Mesothelial cell of epicardium (in vitro differentiated cells): ENCODE measurements around the gene IL1RAPL2. TPM values are rescaled to one million over a fixed set of nuclear protein-coding genes. Genes with fewer than 3 reads are reported as not detected.

ENCODE experiments used
- DNase-seq, 2 experiments: peaks; one replicate each; pipeline ENCODE4 v3.0.0; 2021; ENCODE audit warnings: low spot score in 2 of 2; ENCODE audit not compliant: unreplicated experiment in 2 of 2
- H3K27ac Mint-ChIP-seq: 2 replicates; pipeline ENCODE4 v1.8.0; 2021; ENCODE audit warnings: mixed read lengths
- H3K27me3 Mint-ChIP-seq: 2 replicates; pipeline ENCODE4 v1.8.0; 2021; ENCODE audit warnings: low read depth, mixed read lengths
- H3K36me3 Mint-ChIP-seq: 2 replicates; pipeline ENCODE4 v1.8.0; 2021; ENCODE audit warnings: mixed read lengths
- H3K4me1 Mint-ChIP-seq: 2 replicates; pipeline ENCODE4 v1.8.0; 2021; ENCODE audit warnings: mixed read lengths
- H3K4me3 Mint-ChIP-seq: 2 replicates; pipeline ENCODE4 v1.8.0; 2021; ENCODE audit warnings: mild to moderate bottlenecking, moderate library complexity, mixed read lengths
- H3K9me3 Mint-ChIP-seq: 2 replicates; pipeline ENCODE4 v1.8.0; 2021; ENCODE audit warnings: mixed read lengths
- total RNA-seq: library from RNA; stranded (reverse); gene quantifications from 3 replicates; pipeline ENCODE4 v1.2.1, GENCODE V29; 2021
- TF ChIP-seq, protein P1 (sequence below): fragments of 200-600 bp; sonication (generic); IDR thresholded peaks from one replicate; pipeline ENCODE4 v1.5.0; 2021; ENCODE audit warnings: antibody characterized with exemption; ENCODE audit not compliant: unreplicated experiment

Gene IL1RAPL2
- total RNA-seq, 1 donor from 2014 or later = 0.92 TPM

GRCh38 chrX:104852241-104852640, 286.2 kb downstream of the IL1RAPL2 start:
- H3K27me3 Mint-ChIP-seq = no peaks in the 10 kb centered on the region
- H3K4me3 Mint-ChIP-seq = no peak overlapping the region
- H3K9me3 Mint-ChIP-seq = peaks cover 9% of the 10 kb centered on the region
- no peaks in the 10 kb centered on the region for H3K36me3 Mint-ChIP-seq
- TF ChIP-seq, protein P1, sequence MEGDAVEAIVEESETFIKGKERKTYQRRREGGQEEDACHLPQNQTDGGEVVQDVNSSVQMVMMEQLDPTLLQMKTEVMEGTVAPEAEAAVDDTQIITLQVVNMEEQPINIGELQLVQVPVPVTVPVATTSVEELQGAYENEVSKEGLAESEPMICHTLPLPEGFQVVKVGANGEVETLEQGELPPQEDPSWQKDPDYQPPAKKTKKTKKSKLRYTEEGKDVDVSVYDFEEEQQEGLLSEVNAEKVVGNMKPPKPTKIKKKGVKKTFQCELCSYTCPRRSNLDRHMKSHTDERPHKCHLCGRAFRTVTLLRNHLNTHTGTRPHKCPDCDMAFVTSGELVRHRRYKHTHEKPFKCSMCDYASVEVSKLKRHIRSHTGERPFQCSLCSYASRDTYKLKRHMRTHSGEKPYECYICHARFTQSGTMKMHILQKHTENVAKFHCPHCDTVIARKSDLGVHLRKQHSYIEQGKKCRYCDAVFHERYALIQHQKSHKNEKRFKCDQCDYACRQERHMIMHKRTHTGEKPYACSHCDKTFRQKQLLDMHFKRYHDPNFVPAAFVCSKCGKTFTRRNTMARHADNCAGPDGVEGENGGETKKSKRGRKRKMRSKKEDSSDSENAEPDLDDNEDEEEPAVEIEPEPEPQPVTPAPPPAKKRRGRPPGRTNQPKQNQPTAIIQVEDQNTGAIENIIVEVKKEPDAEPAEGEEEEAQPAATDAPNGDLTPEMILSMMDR = no peak
- peak overlapping the region; percentile 84 for H3K27ac Mint-ChIP-seq
- H3K4me1 Mint-ChIP-seq = peaks cover 32% of the 10 kb centered on the region
- no peak for DNase-seq

DNA sequence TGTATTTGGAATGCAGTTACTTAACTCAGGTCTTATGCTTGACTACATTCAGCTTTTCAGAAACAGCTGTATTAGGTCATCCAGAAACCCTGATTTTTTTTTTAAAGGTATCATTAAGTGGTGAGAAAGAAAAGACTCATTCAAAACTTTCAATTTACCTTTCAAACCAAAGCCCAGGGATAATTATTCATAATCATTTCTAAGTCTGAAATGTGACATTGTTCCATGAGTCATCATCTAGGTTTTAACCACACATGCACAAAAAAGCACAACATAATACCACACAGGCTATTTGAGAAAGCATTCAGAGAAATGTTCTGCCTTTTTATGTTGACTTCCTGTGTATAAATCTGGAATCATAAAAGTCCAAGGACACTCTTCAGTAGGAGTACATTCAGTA, 288.2 kb downstream of the IL1RAPL2 start:
- peaks cover 9% of the 10 kb centered on the region for H3K9me3 Mint-ChIP-seq
- no peaks in the 10 kb centered on the region for H3K27me3 Mint-ChIP-seq
- no peak for DNase-seq
- peak overlapping the region; percentile 8 for H3K27ac Mint-ChIP-seq
- H3K36me3 Mint-ChIP-seq = no peaks in the 10 kb centered on the region
- peaks cover 32% of the 10 kb centered on the region for H3K4me1 Mint-ChIP-seq
- TF ChIP-seq, protein P1 = no peak
- H3K4me3 Mint-ChIP-seq = no peak overlapping the region

DNA sequence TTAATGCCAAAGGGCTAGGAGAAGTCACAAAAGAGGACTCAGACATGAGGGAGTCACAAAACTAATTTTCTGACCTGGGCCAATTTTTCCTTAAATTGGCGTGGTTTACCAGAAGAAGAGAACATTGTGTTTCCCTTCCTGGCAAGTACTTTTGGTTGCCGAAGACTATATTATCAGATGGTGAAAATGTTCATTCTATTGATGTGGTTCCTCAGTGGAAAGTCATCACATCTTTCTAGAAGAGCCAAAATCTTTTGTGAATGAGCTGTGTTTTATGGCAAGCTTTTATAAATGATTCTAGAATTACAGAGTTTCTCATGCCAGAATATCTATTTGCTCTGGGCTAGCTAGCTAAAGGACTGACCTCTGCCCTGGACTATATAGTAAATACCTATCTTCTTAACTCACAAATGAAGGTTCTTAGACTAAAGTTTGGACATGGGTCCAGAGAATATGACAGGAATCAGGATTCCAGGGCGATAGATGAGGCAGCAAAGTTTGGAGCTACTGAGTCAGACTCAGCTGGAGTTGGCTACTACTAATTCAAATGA, 288.9 kb downstream of the IL1RAPL2 start:
- Mint-ChIP-seq H3K4me3 (no peak overlapping the region), H3K4me1 (peaks cover 32% of the 10 kb centered on the region), H3K27ac (peak overlapping the region; percentile 8), H3K36me3 (no peaks in the 10 kb centered on the region), H3K9me3 (peaks cover 14% of the 10 kb centered on the region), H3K27me3 (no peaks in the 10 kb centered on the region)
- no peak for DNase-seq
- TF ChIP-seq, protein P1 = no peak

- no peak overlapping the region for H3K27ac Mint-ChIP-seq
- TF ChIP-seq, protein P1 = no peak
- H3K36me3 Mint-ChIP-seq = no peaks in the 10 kb centered on the region
These were observed 297.5 kb downstream of the IL1RAPL2 start for GRCh38 chrX:104863466-104863865.

DNA sequence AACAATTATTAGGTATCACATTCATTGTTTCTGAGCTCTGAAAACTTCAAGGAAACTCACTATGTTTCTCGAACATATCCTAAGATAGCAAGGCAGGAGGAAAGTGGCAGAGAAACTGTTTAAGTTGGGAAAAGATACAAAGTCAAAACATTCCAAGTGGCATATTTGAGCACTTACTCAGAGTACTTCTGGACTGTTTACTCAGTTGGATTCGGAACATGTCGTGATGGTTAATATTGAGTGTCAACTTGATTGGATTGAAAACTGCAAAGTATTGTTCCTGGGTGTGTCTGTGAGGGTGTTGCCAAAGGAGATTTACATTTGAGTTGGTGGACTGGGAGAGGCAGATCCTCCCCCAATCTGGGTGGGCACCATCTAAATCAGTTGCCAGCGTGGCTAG, 298.3 kb downstream of the IL1RAPL2 start:
- Mint-ChIP-seq H3K27me3 (no peaks in the 10 kb centered on the region), H3K9me3 (peaks cover 27% of the 10 kb centered on the region), H3K36me3 (no peaks in the 10 kb centered on the region), H3K4me1 (no peaks in the 10 kb centered on the region), H3K27ac (no peak overlapping the region), H3K4me3 (no peak overlapping the region)
- no peak for DNase-seq
- TF ChIP-seq, protein P1 = no peak

More at GRCh38 chrX:104863466-104863865, 297.5 kb downstream of the IL1RAPL2 start:
- H3K4me3 Mint-ChIP-seq = no peak overlapping the region
- H3K4me1 Mint-ChIP-seq = no peaks in the 10 kb centered on the region
- DNase-seq = no peak
- H3K9me3 Mint-ChIP-seq = peaks cover 29% of the 10 kb centered on the region
- no peaks in the 10 kb centered on the region for H3K27me3 Mint-ChIP-seq

- Mint-ChIP-seq H3K4me3 (no peak overlapping the region), H3K9me3 (peaks cover 29% of the 10 kb centered on the region), H3K36me3 (no peaks in the 10 kb centered on the region), H3K4me1 (no peaks in the 10 kb centered on the region), H3K27me3 (no peaks in the 10 kb centered on the region), H3K27ac (no peak overlapping the region)
- no peak for DNase-seq
- TF ChIP-seq, protein P1 = no peak
These were observed 311.5 kb downstream of the IL1RAPL2 start for GRCh38 chrX:104877504-104877903.
